Astrocyte (in vitro differentiated cells and primary cell): Measurements from ENCODE around the gene CA5B. TPM values are rescaled to one million over a fixed set of nuclear protein-coding genes. Genes with fewer than 3 reads are reported as not detected.

ENCODE experiments used
- DNase-seq: peaks from one replicate; pipeline ENCODE4 v3.0.0-alpha.2; 2010; ENCODE audit warnings: low read depth
- FAIRE-seq: peaks from 2 replicates; lab custom pipeline; 2011; peaks lifted over from hg19 to GRCh38; lab: Jason Lieb, UNC
- H2AFZ ChIP-seq: 2 replicates; pipeline ENCODE4 v1.6.0; 2012; ENCODE audit warnings: low read depth, low read length, inconsistent platforms
- H3K27ac ChIP-seq: 2 replicates; pipeline ENCODE4 v1.5.1; 2011; ENCODE audit warnings: low read depth, low read length, inconsistent platforms
- H3K27me3 ChIP-seq: 2 replicates; pipeline ENCODE4 v1.6.0; 2011; ENCODE audit warnings: low read length, inconsistent platforms; ENCODE audit not compliant: insufficient read depth
- H3K36me3 ChIP-seq: 2 replicates; pipeline ENCODE4 v1.5.1; 2011; ENCODE audit warnings: low read length, inconsistent platforms; ENCODE audit not compliant: insufficient read depth
- H3K4me1 ChIP-seq: 2 replicates; pipeline ENCODE4 v1.5.1; 2011; ENCODE audit warnings: low read length, inconsistent platforms; ENCODE audit not compliant: insufficient read depth
- H3K4me2 ChIP-seq: 2 replicates; pipeline ENCODE4 v1.6.0; 2012; ENCODE audit warnings: low read length, inconsistent platforms
- H3K4me3 ChIP-seq: 2 replicates; pipeline ENCODE4 v1.5.1; 2011; ENCODE audit warnings: low read depth, mild to moderate bottlenecking, low read length, inconsistent platforms; ENCODE audit not compliant: insufficient read depth
- H3K79me2 ChIP-seq: 2 replicates; pipeline ENCODE4 v1.6.0; 2012; ENCODE audit warnings: mild to moderate bottlenecking, low read length, inconsistent platforms; ENCODE audit not compliant: insufficient read depth
- H3K9ac ChIP-seq: 2 replicates; pipeline ENCODE4 v1.6.0; 2012; ENCODE audit warnings: mild to moderate bottlenecking, low read length, inconsistent platforms
- H3K9me3 ChIP-seq: 2 replicates; pipeline ENCODE4 v1.5.1; 2012; ENCODE audit warnings: low read depth, mild to moderate bottlenecking, low read length, inconsistent platforms; ENCODE audit not compliant: insufficient read depth
- H4K20me1 ChIP-seq: 2 replicates; pipeline ENCODE4 v1.6.0; 2012; ENCODE audit warnings: low read length, inconsistent platforms; ENCODE audit not compliant: insufficient read depth
- H3K27ac Mint-ChIP-seq: one replicate; pipeline ENCODE4 v1.8.0; 2021; ENCODE audit warnings: mild to moderate bottlenecking, mixed read lengths; ENCODE audit not compliant: unreplicated experiment
- H3K27me3 Mint-ChIP-seq: one replicate; pipeline ENCODE4 v1.8.0; 2021; ENCODE audit warnings: low read depth, mixed read lengths; ENCODE audit not compliant: unreplicated experiment
- H3K36me3 Mint-ChIP-seq: one replicate; pipeline ENCODE4 v1.8.0; 2021; ENCODE audit warnings: low read depth, mixed read lengths; ENCODE audit not compliant: unreplicated experiment
- H3K4me1 Mint-ChIP-seq: one replicate; pipeline ENCODE4 v1.8.0; 2021; ENCODE audit warnings: low read depth, mixed read lengths; ENCODE audit not compliant: unreplicated experiment
- H3K4me3 Mint-ChIP-seq: one replicate; pipeline ENCODE4 v1.8.0; 2021; ENCODE audit warnings: mild to moderate bottlenecking, moderate library complexity, mixed read lengths; ENCODE audit not compliant: unreplicated experiment
- H3K9me3 Mint-ChIP-seq: one replicate; pipeline ENCODE4 v1.8.0; 2021; ENCODE audit warnings: mild to moderate bottlenecking, mixed read lengths; ENCODE audit not compliant: unreplicated experiment
- EZH2 ChIP-seq: IDR thresholded peaks from 2 replicates; pipeline ENCODE4 v1.6.1; 2012; ENCODE audit warnings: mild to moderate bottlenecking, low read length, inconsistent platforms; ENCODE audit not compliant: insufficient read depth
- total RNA-seq: library from RNA; stranded (reverse); gene quantifications from 2 replicates; pipeline ENCODE4 v1.2.1, GENCODE V29; 2021
- TF ChIP-seq, protein P1 (sequence below): IDR thresholded peaks from 2 replicates; pipeline ENCODE4 v1.5.1; 2011; ENCODE audit warnings: low read depth, mild to moderate bottlenecking, inconsistent platforms, low read length, moderate library complexity; ENCODE audit not compliant: insufficient read depth

Gene CA5B
- total RNA-seq, 1 donor from 2014 or later, result 6.4 TPM

GRCh38 chrX:15761564-15762191 lies 23.6 kb downstream of the CA5B start:
- H3K9me3 ChIP-seq, result no peaks in the 10 kb centered on the region
- H3K4me3 ChIP-seq, result no peak overlapping the region
- no peaks in the 10 kb centered on the region for H4K20me1 ChIP-seq
- Mint-ChIP-seq H3K27ac (no peak overlapping the region), H3K36me3 (no peaks in the 10 kb centered on the region), H3K4me3 (no peak overlapping the region), H3K9me3 (no peaks in the 10 kb centered on the region), H3K27me3 (no peaks in the 10 kb centered on the region), H3K4me1 (no peaks in the 10 kb centered on the region)
- no peak overlapping the region for H3K4me2 ChIP-seq
- TF ChIP-seq, protein P1, sequence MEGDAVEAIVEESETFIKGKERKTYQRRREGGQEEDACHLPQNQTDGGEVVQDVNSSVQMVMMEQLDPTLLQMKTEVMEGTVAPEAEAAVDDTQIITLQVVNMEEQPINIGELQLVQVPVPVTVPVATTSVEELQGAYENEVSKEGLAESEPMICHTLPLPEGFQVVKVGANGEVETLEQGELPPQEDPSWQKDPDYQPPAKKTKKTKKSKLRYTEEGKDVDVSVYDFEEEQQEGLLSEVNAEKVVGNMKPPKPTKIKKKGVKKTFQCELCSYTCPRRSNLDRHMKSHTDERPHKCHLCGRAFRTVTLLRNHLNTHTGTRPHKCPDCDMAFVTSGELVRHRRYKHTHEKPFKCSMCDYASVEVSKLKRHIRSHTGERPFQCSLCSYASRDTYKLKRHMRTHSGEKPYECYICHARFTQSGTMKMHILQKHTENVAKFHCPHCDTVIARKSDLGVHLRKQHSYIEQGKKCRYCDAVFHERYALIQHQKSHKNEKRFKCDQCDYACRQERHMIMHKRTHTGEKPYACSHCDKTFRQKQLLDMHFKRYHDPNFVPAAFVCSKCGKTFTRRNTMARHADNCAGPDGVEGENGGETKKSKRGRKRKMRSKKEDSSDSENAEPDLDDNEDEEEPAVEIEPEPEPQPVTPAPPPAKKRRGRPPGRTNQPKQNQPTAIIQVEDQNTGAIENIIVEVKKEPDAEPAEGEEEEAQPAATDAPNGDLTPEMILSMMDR, result peak; percentile 50
- no peak for TF ChIP-seq EZH2
- no peak overlapping the region for H3K27ac ChIP-seq
- no peaks in the 10 kb centered on the region for H3K36me3 ChIP-seq
- no peak overlapping the region for H3K9ac ChIP-seq
- no peaks in the 10 kb centered on the region for H3K79me2 ChIP-seq
- no peaks in the 10 kb centered on the region for H3K27me3 ChIP-seq
- DNase-seq (no peak), FAIRE-seq (peak; percentile 81)
- H3K4me1 ChIP-seq, result no peaks in the 10 kb centered on the region
- no peak overlapping the region for H2AFZ ChIP-seq

DNA sequence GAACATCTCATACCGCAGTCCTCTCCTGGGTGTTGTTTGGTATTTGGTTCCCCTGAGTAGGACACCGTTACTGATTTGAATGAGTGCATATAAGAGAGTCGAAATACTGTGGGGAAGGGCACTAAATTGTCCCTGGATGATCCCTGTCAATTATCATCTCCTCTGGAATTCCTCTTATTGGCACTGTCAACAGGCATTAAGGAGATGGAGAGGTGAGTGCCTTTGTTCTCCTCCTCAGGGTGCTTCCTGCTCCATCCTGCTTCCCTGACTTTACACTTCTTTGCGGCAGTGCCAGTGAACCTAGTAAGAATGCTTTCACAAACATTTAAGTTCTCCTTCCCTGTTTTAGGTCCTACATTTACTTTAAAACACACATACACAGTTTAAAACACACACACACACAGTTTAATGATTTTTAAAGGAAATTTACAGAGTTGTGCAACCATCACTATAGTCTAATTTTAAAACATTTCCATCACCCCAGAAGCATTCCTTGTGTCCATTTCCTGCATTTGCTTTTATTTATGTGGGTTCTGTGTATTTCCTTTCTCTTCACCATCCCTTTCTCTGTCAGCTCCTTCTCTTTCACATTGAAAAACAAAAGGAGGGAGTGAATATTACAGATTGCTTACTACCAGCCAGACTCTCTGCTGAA lies 31.4 kb downstream of the CA5B start:
- TF ChIP-seq, protein P1, result no peak
- no peak for TF ChIP-seq EZH2
- no peak overlapping the region for H3K27ac Mint-ChIP-seq
- no peaks in the 10 kb centered on the region for H3K36me3 ChIP-seq
- no peaks in the 10 kb centered on the region for H3K36me3 Mint-ChIP-seq
- no peaks in the 10 kb centered on the region for H3K79me2 ChIP-seq
- H3K4me1 ChIP-seq, result no peaks in the 10 kb centered on the region
- no peaks in the 10 kb centered on the region for H3K9me3 Mint-ChIP-seq
- no peak overlapping the region for H3K4me2 ChIP-seq
- no peaks in the 10 kb centered on the region for H3K4me1 Mint-ChIP-seq
- H4K20me1 ChIP-seq, result no peaks in the 10 kb centered on the region
- FAIRE-seq (peak; percentile 74), DNase-seq (no peak)
- H3K27me3 Mint-ChIP-seq, result no peaks in the 10 kb centered on the region
- no peaks in the 10 kb centered on the region for H3K27me3 ChIP-seq
- H3K9ac ChIP-seq, result no peak overlapping the region
- no peak overlapping the region for H3K4me3 ChIP-seq
- H3K27ac ChIP-seq, result no peak overlapping the region
- H3K9me3 ChIP-seq, result no peaks in the 10 kb centered on the region
- H3K4me3 Mint-ChIP-seq, result no peak overlapping the region
- H2AFZ ChIP-seq, result no peak overlapping the region
